Tibial nerve (tissue), 3 donors: Measurements from ENCODE around the gene BLCAP.

Source experiments
- CTCF ChIP-seq, 5 experiments: fragments of 200-600 bp in 3 of 5; fragments of 450-650 bp in 2 of 5; sonication (generic) in 3 of 5; IDR thresholded peaks; one replicate each; pipeline ENCODE4 v1.5.1; 2016 to 2019; ENCODE audit warnings: antibody characterized with exemption in 5 of 5, mild to moderate bottlenecking in 3 of 5, moderate library complexity in 2 of 5
- POLR2A ChIP-seq, 2 donors: fragments of 450-650 bp; IDR thresholded peaks; one replicate each; pipeline ENCODE4 v1.6.1; 2017; ENCODE audit warnings: antibody characterized with exemption in 2 of 2, mild to moderate bottlenecking in 2 of 2, moderate library complexity in 2 of 2

GRCh38 chr20:37521061-37521771 is 6.5 kb downstream of the BLCAP start, which contains the start of gene NNAT:
- no peak for TF ChIP-seq CTCF (IDR thresholded peaks at IDR 0.05)
- TF ChIP-seq POLR2A (IDR thresholded peaks at IDR 0.05) = no peak
